B cell (primary cell): Measurements from ENCODE around the gene SLC25A29.

ENCODE experiments used
- EZH2 ChIP-seq: IDR thresholded peaks from 2 replicates; pipeline ENCODE4 v1.6.1; 2012; ENCODE audit warnings: borderline replicate concordance, low read depth, mild to moderate bottlenecking, moderate library complexity, low read length; ENCODE audit not compliant: insufficient read depth, poor library complexity, severe bottlenecking
- TF ChIP-seq, protein P1 (sequence below): fragments of 200-600 bp; IDR thresholded peaks from one replicate; pipeline ENCODE4 v1.8.0; 2022; ENCODE audit warnings: antibody characterized with exemption, mild to moderate bottlenecking

GRCh38 chr14:100333311-100333710 lies 27.1 kb upstream of the SLC25A29 start:
- TF ChIP-seq, protein P1, sequence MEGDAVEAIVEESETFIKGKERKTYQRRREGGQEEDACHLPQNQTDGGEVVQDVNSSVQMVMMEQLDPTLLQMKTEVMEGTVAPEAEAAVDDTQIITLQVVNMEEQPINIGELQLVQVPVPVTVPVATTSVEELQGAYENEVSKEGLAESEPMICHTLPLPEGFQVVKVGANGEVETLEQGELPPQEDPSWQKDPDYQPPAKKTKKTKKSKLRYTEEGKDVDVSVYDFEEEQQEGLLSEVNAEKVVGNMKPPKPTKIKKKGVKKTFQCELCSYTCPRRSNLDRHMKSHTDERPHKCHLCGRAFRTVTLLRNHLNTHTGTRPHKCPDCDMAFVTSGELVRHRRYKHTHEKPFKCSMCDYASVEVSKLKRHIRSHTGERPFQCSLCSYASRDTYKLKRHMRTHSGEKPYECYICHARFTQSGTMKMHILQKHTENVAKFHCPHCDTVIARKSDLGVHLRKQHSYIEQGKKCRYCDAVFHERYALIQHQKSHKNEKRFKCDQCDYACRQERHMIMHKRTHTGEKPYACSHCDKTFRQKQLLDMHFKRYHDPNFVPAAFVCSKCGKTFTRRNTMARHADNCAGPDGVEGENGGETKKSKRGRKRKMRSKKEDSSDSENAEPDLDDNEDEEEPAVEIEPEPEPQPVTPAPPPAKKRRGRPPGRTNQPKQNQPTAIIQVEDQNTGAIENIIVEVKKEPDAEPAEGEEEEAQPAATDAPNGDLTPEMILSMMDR, result no peak
- TF ChIP-seq EZH2, result no peak
